ENCODE data around the gene FAM13A.

The FAM13A gene

DNA sequence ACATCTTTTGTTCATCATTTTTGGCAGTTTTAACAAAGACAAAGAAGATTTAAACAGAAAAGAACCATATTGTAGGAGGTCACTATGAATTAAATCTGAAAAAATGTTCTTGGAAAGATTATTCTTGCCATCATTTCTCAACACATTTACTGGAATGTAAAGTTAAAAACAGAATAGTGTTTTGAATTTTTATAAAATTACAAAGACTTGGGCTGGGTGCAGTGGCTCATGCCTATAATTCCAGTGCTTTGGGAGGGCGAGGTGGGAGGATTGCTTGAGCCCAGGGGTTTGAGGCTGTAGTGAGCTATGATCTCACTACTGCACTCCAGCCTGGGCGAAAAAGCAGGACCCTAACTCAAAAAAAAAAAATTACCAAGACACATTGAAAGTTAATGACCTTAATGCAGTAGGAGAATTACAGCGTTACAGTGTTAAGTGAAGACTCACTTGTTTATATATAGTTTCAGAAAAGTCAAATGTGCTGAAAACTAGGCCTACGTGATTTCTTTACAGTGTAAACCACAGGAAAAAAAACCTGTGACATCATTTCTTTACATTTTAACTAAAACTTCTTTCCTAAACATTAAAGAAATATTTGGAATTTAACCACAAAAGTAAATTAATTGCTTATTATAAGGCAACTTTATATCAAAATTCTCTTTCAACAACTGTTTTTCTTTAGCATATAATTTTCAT lies 7.9 kb downstream of the FAM13A start:
- ATAC-seq (ENCODE audit: low read depth) (no peak), DNase-seq (ENCODE audit: low spot score) (no peak)
- Histone ChIP-seq H3K9me3 (ENCODE audit: severe bottlenecking) (no peaks in the 10 kb centered on the region), H3K27me3 (ENCODE audit: insufficient read depth, poor library complexity, severe bottlenecking) (no peaks in the 10 kb centered on the region), H3K36me3 (ENCODE audit: low read depth) (no peaks in the 10 kb centered on the region), H3K4me3 (ENCODE audit: severe bottlenecking) (no peak overlapping the region), H3K27ac (ENCODE audit: poor library complexity, severe bottlenecking) (no peak overlapping the region), H3K4me1 (ENCODE audit: insufficient read depth, poor library complexity, severe bottlenecking) (no peaks in the 10 kb centered on the region)
- TF ChIP-seq, protein P1, sequence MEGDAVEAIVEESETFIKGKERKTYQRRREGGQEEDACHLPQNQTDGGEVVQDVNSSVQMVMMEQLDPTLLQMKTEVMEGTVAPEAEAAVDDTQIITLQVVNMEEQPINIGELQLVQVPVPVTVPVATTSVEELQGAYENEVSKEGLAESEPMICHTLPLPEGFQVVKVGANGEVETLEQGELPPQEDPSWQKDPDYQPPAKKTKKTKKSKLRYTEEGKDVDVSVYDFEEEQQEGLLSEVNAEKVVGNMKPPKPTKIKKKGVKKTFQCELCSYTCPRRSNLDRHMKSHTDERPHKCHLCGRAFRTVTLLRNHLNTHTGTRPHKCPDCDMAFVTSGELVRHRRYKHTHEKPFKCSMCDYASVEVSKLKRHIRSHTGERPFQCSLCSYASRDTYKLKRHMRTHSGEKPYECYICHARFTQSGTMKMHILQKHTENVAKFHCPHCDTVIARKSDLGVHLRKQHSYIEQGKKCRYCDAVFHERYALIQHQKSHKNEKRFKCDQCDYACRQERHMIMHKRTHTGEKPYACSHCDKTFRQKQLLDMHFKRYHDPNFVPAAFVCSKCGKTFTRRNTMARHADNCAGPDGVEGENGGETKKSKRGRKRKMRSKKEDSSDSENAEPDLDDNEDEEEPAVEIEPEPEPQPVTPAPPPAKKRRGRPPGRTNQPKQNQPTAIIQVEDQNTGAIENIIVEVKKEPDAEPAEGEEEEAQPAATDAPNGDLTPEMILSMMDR (IDR thresholded peaks at IDR 0.05; ENCODE audit: poor library complexity, severe bottlenecking) = no peak

DNA sequence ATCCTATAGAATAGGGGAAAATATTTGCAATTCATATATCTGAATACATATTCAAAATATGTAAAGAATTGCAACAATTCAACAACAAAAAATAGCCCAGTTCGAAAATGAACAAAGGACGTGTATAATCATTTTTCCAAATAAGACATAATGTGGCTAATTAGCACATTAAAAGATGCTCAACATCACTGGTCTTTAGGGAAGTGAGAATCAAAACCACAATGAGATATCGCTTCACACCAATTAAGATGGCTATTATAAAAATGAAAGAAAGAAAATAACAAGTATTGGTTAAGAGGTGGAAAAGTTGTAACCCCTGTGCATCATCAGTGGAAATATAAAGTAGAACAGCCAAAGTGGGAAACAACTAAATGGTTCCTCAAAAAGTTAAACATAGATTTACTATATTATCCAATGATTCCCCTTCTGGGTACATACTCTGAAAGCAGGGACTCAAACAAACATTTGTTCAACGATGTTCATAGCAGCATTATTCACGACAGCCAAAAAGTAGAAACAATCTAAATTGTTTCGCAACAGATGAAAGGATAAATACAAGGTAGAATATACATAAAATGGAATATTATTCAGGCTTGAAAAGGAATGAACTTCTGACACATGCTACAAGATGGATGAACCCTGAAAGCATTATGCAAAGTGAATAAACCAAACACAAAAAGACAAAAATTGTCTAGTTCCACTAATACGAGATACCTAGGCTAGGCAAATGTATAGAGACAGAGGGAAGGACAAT lies 12.7 kb downstream of the FAM13A start:
- H3K4me1 ChIP-seq (ENCODE audit: insufficient read depth, poor library complexity, severe bottlenecking) = no peaks in the 10 kb centered on the region
- no peaks in the 10 kb centered on the region for H3K9me3 ChIP-seq (ENCODE audit: severe bottlenecking)
- TF ChIP-seq, protein P1 (IDR thresholded peaks at IDR 0.05; ENCODE audit: poor library complexity, severe bottlenecking) = no peak
- H3K36me3 ChIP-seq (ENCODE audit: low read depth) = no peaks in the 10 kb centered on the region
- no peak overlapping the region for H3K27ac ChIP-seq (ENCODE audit: poor library complexity, severe bottlenecking)
- ATAC-seq (ENCODE audit: low read depth) = no peak
- H3K4me3 ChIP-seq (ENCODE audit: severe bottlenecking) = no peak overlapping the region
- DNase-seq (ENCODE audit: low spot score) = no peak
- H3K27me3 ChIP-seq (ENCODE audit: insufficient read depth, poor library complexity, severe bottlenecking) = no peaks in the 10 kb centered on the region

DNA sequence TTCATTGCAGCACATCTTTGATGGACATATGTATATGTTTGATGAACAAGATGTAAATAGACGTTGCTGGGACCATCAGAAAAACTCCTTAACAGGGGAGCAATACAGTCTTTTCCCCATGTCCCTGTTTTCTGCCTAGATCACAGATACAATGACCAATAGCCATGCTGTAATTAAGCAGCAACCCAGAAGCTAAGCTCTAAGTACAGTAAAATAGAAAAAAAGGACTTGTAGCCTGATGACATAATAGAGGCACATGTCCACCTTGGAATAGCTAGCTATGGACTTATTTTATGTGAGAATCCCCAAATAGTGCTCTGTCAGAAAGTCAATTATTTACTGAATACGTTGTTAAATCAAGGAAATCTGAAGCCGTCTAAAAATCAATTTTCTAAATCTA lies 14.9 kb downstream of the FAM13A start:
- no peak for DNase-seq (ENCODE audit: low spot score)
- TF ChIP-seq, protein P1 (IDR thresholded peaks at IDR 0.05; ENCODE audit: poor library complexity, severe bottlenecking) = no peak
- no peaks in the 10 kb centered on the region for H3K27me3 ChIP-seq (ENCODE audit: insufficient read depth, poor library complexity, severe bottlenecking)
- H3K36me3 ChIP-seq (ENCODE audit: low read depth) = no peaks in the 10 kb centered on the region
- no peaks in the 10 kb centered on the region for H3K9me3 ChIP-seq (ENCODE audit: severe bottlenecking)
- no peaks in the 10 kb centered on the region for H3K4me1 ChIP-seq (ENCODE audit: insufficient read depth, poor library complexity, severe bottlenecking)
- no peak overlapping the region for H3K4me3 ChIP-seq (ENCODE audit: severe bottlenecking)
- ATAC-seq (ENCODE audit: low read depth) = no peak
- no peak overlapping the region for H3K27ac ChIP-seq (ENCODE audit: poor library complexity, severe bottlenecking)

DNA sequence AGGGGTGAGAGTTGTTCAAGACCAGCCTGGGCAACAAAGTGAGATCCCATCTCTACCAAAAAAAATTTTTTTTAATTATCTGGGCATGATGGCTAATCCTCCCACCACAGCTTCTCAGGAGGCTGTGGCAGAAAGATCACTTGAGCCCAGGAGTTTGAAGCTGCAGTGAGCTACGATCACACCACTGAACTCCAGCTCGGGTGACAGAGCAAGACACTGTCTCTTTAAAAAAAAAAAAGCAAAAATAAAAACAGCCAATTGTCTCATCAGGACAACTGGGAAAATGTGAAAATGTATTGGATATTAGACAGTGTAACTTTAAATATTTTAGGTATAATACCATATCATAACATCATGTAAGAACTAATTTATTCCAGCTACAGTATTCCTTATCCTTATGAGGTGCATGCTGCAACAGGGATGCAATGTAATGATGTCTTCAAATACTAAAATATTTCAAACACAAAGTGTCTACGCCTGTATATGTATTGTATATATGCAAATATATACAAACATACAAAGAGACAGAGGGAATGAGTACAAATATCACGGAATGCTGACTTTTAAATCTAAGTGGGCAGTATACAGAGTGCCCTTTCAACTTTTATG lies 17.2 kb downstream of the FAM13A start:
- Histone ChIP-seq H3K4me1 (ENCODE audit: insufficient read depth, poor library complexity, severe bottlenecking) (no peaks in the 10 kb centered on the region), H3K9me3 (ENCODE audit: severe bottlenecking) (no peaks in the 10 kb centered on the region), H3K27me3 (ENCODE audit: insufficient read depth, poor library complexity, severe bottlenecking) (no peaks in the 10 kb centered on the region), H3K36me3 (ENCODE audit: low read depth) (no peaks in the 10 kb centered on the region), H3K27ac (ENCODE audit: poor library complexity, severe bottlenecking) (no peak overlapping the region), H3K4me3 (ENCODE audit: severe bottlenecking) (no peak overlapping the region)
- no peak for ATAC-seq (ENCODE audit: low read depth)
- TF ChIP-seq, protein P1 (IDR thresholded peaks at IDR 0.05; ENCODE audit: poor library complexity, severe bottlenecking) = no peak
- no peak for DNase-seq (ENCODE audit: low spot score)
